ENCODE data around the gene RUNX2. TPM values are rescaled to one million over a fixed set of nuclear protein-coding genes. Genes with fewer than 3 reads are reported as not detected.

RUNX2 gene
- total and polyA plus RNA-seq, 2 donors (not counting 1 experiment from before 2014, with no cell fraction given) = 1.3 to 2.4 TPM

DNA sequence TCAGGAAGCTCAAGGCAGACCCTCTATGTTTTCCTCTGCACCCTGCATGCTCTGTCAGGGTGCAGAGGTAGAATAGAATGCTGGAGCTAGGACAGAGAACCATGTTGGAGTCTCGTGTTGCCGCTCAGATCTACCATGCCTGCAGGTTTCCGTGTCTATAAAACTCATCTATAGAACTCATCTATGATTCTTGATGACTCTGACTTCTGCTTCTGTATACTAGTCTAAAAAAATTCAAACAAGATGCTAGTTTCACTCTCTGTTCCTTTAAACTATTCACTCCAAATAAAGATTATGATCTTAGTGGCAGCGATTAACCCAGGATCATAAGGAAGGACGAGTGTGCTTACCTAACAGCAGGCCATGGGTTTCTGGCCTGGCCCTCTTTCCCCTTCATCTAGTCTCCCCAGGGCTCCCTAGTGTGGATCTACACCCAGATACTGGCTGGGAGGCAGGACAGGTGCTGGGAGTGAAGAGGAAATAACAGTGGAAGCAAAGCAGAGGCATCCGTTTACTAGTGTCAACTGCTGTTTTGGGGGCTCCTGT, 212.3 kb downstream of the RUNX2 start:
- intact Hi-C loops (cut with micrococcal nuclease) = no loop called here
- ATAC-seq (ENCODE audit: low read depth) (no peak), DNase-seq (no peak)
- Mint-ChIP-seq H3K4me1 (peaks cover 11% of the 10 kb centered on the region), H3K9me3 (ENCODE audit: insufficient read depth) (no peaks in the 10 kb centered on the region), H3K4me3 (no peak overlapping the region), H3K27me3 (no peaks in the 10 kb centered on the region), H3K27ac (no peak overlapping the region)
- Histone ChIP-seq H3K36me3 (replicated peaks in 1 of 2; ENCODE audit: control extremely low read depth in 1 of 2, control insufficient read depth in 1 of 2, extremely low read depth in 1 of 2, insufficient read depth in 2 of 2, low read length in 1 of 2) (no peaks in the 10 kb centered on the region), H3K4me1 (ENCODE audit: control insufficient read depth in 2 of 2, insufficient read depth in 2 of 2, low read length in 2 of 2) (no peaks in the 10 kb centered on the region), H3K9me3 (ENCODE audit: control extremely low read depth in 1 of 3, control insufficient read depth in 2 of 3, insufficient read depth in 1 of 3, low read length in 2 of 3) (no peaks in the 10 kb centered on the region), H3K27ac (ENCODE audit: low read length in 2 of 2) (no peak overlapping the region), H3K27me3 (replicated peaks in 1 of 4; ENCODE audit: control extremely low read depth in 1 of 4, control insufficient read depth in 3 of 4, insufficient read depth in 4 of 4, low read length in 3 of 4) (no peaks in the 10 kb centered on the region), H2AFZ (ENCODE audit: insufficient read depth, low read depth, low read length, poor library complexity, severe bottlenecking) (no peak overlapping the region), H3K79me2 (ENCODE audit: control insufficient read depth, insufficient read depth, low read length) (no peaks in the 10 kb centered on the region), H3K4me2 (replicated peaks; ENCODE audit: low read depth, low read length, poor library complexity, severe bottlenecking) (no peak overlapping the region), H4K20me1 (ENCODE audit: control insufficient read depth, insufficient read depth, low read length, poor library complexity, severe bottlenecking) (no peaks in the 10 kb centered on the region), H3K9ac (ENCODE audit: low read length) (no peak overlapping the region), H3K4me3 (ENCODE audit: control extremely low read depth in 1 of 5, extremely low read depth in 1 of 5, insufficient read depth in 1 of 5, low read depth in 2 of 5, low read length in 4 of 5) (no peak overlapping the region)
- no peak for TF ChIP-seq EZH2 (IDR thresholded peaks at IDR 0.05; ENCODE audit: borderline replicate concordance, insufficient read depth, low read depth, low read length, poor library complexity, severe bottlenecking)
- TF ChIP-seq, protein P1, sequence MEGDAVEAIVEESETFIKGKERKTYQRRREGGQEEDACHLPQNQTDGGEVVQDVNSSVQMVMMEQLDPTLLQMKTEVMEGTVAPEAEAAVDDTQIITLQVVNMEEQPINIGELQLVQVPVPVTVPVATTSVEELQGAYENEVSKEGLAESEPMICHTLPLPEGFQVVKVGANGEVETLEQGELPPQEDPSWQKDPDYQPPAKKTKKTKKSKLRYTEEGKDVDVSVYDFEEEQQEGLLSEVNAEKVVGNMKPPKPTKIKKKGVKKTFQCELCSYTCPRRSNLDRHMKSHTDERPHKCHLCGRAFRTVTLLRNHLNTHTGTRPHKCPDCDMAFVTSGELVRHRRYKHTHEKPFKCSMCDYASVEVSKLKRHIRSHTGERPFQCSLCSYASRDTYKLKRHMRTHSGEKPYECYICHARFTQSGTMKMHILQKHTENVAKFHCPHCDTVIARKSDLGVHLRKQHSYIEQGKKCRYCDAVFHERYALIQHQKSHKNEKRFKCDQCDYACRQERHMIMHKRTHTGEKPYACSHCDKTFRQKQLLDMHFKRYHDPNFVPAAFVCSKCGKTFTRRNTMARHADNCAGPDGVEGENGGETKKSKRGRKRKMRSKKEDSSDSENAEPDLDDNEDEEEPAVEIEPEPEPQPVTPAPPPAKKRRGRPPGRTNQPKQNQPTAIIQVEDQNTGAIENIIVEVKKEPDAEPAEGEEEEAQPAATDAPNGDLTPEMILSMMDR (IDR thresholded peaks at IDR 0.05) = no peak
- ChIA-PET CTCF (interaction anchor here (1.0 kb wide), 1 partner anchor 174 kb away, joined by 4 read pairs; no protein-coding TSS in a partner anchor), POLR2A (no interaction called here)
- 81% methylated on average over 6 of the region's 6 CpGs for WGBS (ENCODE audit: insufficient coverage)

DNA sequence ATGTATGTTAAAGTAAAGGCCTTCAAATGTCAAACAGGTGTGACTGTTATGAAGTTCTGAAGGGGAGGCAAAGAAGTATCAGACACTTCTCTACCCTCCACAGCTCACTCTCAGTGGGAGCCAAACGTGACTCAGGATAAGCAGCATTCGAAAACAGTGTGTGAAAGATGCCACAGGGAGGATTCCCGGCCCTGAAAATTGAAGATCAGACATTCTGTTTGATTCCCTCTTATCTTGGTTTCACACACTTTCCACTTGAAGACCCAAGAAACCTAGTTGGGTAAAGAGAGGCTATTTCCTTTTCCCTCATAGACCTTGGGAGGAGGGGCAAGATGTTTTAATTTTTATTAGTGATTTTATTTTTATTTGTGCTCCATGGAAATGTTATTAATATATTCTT, 213.8 kb downstream of the RUNX2 start:
- WGBS (ENCODE audit: insufficient coverage) = 100% methylated on average over 2 of the region's 3 CpGs

More for the DNA sequence above, 213.8 kb downstream of the RUNX2 start:
- no peak overlapping the region for H3K27ac ChIP-seq (ENCODE audit: low read length in 2 of 2)
- H3K4me3 ChIP-seq (ENCODE audit: control extremely low read depth in 1 of 5, extremely low read depth in 1 of 5, insufficient read depth in 1 of 5, low read depth in 2 of 5, low read length in 4 of 5) = no peak overlapping the region
- CTCF ChIA-PET = no interaction called here
- no peaks in the 10 kb centered on the region for H4K20me1 ChIP-seq (ENCODE audit: control insufficient read depth, insufficient read depth, low read length, poor library complexity, severe bottlenecking)
- no peak overlapping the region for H3K4me2 ChIP-seq (replicated peaks; ENCODE audit: low read depth, low read length, poor library complexity, severe bottlenecking)
- Mint-ChIP-seq H3K27ac (no peak overlapping the region), H3K27me3 (no peaks in the 10 kb centered on the region), H3K4me1 (peaks cover 6% of the 10 kb centered on the region), H3K9me3 (ENCODE audit: insufficient read depth) (no peaks in the 10 kb centered on the region), H3K4me3 (no peak overlapping the region)
- no peaks in the 10 kb centered on the region for H3K9me3 ChIP-seq (ENCODE audit: control extremely low read depth in 1 of 3, control insufficient read depth in 2 of 3, insufficient read depth in 1 of 3, low read length in 2 of 3)
- H3K9ac ChIP-seq (ENCODE audit: low read length) = no peak overlapping the region
- H3K27me3 ChIP-seq (replicated peaks in 1 of 4; ENCODE audit: control extremely low read depth in 1 of 4, control insufficient read depth in 3 of 4, insufficient read depth in 4 of 4, low read length in 3 of 4) = no peaks in the 10 kb centered on the region
- H3K4me1 ChIP-seq (ENCODE audit: control insufficient read depth in 2 of 2, insufficient read depth in 2 of 2, low read length in 2 of 2) = no peaks in the 10 kb centered on the region
- TF ChIP-seq EZH2 (IDR thresholded peaks at IDR 0.05; ENCODE audit: borderline replicate concordance, insufficient read depth, low read depth, low read length, poor library complexity, severe bottlenecking) = no peak
- TF ChIP-seq, protein P1 (IDR thresholded peaks at IDR 0.05) = no peak
- POLR2A ChIA-PET = no interaction called here
- H3K79me2 ChIP-seq (ENCODE audit: control insufficient read depth, insufficient read depth, low read length) = no peaks in the 10 kb centered on the region
- intact Hi-C loops (cut with micrococcal nuclease) = no loop called here
- H3K36me3 ChIP-seq (replicated peaks in 1 of 2; ENCODE audit: control extremely low read depth in 1 of 2, control insufficient read depth in 1 of 2, extremely low read depth in 1 of 2, insufficient read depth in 2 of 2, low read length in 1 of 2) = no peaks in the 10 kb centered on the region
- DNase-seq (no peak), ATAC-seq (ENCODE audit: low read depth) (no peak)
- no peak overlapping the region for H2AFZ ChIP-seq (ENCODE audit: insufficient read depth, low read depth, low read length, poor library complexity, severe bottlenecking)
